Ishikawa (cell line): ENCODE measurements around the gene RPP30.
A peak's percentile ranks its signal among the peaks of the same experiment; 100 is the strongest.

ENCODE experiments used
- FOXM1 ChIP-seq: IDR thresholded peaks from 2 replicates; pipeline ENCODE4 v1.6.1; 2012; ENCODE audit warnings: low read depth, borderline replicate concordance
- MAX ChIP-seq: IDR thresholded peaks from 2 replicates; pipeline ENCODE4 v1.6.1; 2012
- TEAD4 ChIP-seq: IDR thresholded peaks from 2 replicates; pipeline ENCODE4 v1.6.1; 2012
- YY1 ChIP-seq: IDR thresholded peaks from 2 replicates; pipeline ENCODE4 v1.6.1; 2012; ENCODE audit warnings: low read depth

GRCh38 chr10:90871766-90872647 lies at the start of gene RPP30:
- peak; percentile 78; the same call in 1 of the 2 replicates for TF ChIP-seq MAX
- peak; percentile 98 for TF ChIP-seq YY1
- no peak for TF ChIP-seq TEAD4
- TF ChIP-seq FOXM1: no peak
